HK-2 (cell line): ENCODE data around the gene LMO2.
"Not testable (repeated sequence)": the region's sequence is repeated elsewhere in the genome, so short reads cannot be mapped to it uniquely, and the experiment has no call there.

ENCODE experiments used
- DNase-seq: peaks from one replicate; pipeline ENCODE4 v3.0.0-alpha.2; 2018; ENCODE audit not compliant: unreplicated experiment

Gene LMO2

DNA sequence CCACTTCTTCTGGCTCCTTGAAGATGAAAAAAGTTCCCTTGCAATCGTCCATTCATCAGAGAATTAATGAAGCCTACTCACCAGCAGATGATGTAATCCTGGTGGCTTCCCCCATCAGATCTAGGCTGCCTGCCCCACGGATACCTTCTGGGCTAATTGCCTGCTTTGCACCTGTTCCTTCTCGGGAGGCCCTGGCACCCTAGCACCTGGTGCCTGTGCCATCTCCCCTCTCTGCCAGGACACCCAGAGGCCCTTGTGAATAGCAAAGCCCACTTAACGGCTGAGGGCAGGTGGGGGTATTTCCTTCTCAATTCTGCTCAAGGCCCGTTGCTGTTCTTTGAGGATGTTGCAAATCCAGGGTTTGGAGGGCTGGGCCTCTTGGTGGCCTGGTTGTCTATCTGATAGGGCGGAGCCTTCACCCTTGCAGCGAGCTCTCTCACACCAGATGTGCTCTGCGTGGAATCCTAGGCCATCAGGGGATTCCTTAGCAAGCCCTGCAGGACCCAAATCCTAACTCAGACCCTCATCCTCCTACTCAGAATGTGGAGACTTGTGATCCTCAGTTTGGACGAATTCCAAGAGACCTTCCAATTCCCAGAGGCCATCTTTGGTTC is at the start of gene LMO2:
Gene LMO2, minus strand, starts transcription at position 363 of the 614 bp plus-strand sequence. CDS start 22,360 bp downstream, outside the sequence.
- DNase-seq: no peak

DNA sequence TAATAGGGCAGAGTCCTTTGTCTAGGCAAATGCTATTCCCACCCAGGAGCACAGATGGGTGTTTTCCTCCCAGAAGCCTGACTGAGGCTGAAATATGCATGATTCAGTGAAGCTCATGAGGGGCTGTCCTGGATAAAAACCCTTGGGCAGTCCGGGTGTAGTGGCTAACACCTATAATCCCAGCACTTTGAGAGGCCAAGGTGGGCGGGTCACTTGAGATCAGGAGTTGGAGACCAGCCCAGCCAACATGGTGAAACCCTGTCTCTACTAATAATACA is 48.6 kb upstream of the LMO2 start:
- DNase-seq: no peak

DNA sequence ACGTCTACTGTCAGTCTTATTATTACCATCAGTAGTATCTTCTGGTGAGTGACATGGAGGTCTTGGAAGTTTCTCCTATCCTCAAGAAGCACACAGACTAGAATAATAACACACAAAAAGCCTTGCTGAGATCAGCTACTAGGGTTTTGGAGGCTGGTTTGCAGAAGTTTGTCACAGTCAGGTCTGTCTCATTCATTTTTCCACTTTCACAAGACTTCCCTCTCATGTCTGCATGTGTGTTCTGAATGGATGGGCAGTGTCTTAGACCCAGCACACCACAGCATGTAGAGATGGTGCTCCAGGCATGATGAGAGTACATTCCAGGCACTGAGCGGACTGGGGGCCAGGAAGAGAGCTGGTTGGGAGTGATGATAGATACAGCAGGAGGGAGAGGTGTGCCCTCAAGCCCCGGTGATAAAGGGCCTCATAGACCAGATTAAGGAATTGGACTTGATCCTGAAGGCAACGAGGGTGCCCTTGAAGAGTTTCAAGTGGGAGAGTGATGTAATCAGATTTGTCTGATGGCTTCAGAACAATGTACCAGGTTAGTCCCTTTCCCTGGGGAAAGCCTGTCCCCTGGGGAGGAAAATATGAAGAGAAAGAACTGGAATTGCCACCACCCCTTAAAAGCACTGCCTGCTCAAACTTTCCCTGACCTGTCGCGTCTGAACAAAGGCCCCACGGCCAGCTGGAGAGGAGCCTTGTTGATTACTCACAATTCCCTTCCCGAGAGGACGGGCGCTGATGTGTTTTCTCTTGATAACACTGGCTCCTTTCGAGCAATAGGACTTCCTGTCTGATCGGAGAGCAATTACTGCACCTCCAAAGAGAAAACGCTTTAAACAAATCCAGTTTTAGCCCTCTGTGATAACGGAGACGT is 45.1 kb upstream of the LMO2 start:
- DNase-seq: no peak

DNA sequence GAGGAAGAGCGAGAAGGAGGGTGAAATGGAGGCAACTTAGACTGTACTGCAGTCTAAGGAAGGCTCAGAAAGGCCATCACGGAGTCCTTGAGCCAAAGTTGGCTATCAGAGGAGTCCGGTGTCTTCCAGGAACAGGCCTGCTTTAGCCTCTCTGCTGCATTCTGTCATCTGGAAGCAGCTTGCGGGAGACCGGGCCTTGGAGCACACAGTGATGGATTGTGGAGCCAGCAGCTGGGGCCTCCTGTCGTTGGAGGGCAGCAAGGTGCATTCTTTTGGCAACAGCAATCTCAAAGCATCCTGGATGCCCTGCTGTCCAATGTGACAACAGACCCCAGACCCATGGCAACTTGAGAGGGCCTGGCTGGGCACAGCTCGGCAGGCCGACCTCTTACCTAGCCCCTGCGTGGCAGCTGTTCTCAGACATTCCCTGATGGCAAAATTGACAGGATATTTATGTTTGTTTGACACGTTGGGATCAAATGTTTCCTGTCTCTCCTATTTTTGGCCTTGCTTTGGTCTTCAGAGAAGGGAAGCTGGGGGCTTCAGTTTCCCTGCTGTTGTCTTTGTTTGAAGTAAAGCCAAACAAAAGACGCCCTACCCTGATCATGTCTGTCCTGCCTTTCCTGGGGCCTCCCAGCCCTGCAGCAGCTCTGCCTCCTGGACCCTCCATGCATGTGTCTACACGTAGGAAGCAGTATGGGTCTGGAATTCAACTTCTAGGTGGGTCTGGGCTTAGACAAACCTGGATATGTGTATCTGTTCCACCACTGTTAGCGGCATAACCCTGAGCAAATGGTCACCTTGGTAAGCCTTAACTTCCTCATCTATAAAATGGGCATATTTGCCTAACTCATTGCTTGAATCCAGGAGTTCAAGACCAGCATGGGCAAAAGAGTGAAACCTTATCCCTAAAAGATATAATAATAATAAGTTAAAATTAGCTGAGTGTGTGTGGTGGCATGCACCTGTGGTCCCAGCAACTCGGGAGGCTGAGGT is 43.9 kb upstream of the LMO2 start:
- no peak for DNase-seq

DNA sequence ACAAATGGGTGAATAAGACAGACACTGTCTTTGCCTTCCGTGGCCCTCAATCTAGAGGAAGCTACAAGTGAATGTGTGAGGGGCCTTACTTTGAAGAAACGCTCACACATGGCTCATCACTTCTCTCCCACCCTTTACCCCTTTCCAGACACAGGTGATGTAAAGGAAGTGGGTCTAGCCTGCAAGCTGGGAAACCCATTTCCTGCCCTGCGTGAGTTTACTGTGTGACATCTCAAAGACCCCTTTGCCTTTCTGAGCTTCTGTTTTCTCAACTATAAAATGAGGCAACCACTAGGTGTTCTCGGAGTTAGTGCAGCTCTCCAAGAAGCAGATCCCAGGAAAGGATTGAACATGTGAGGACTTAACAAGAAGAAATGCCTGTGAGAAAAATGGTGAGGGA is 43.1 kb upstream of the LMO2 start:
- no peak for DNase-seq

DNA sequence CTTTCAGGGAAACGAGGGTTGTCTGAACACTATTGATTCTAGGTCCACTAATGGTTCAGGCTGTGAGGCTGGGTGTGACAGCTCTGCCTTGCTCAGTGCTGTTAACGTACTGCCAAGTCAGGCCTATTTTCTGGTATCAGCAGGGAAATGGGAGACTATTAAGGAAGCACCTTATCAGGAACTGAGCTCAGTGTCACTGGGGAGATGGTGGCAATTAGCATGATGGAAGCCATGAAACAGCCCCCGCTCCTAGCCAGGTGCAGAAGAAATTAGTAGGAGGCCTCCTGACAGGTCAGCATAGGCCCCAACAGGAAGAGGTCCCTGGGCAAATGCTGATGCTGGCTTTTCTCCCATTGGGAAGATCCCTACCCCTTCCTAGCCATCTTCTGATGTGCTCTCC is 42.6 kb upstream of the LMO2 start:
- DNase-seq: no peak

DNA sequence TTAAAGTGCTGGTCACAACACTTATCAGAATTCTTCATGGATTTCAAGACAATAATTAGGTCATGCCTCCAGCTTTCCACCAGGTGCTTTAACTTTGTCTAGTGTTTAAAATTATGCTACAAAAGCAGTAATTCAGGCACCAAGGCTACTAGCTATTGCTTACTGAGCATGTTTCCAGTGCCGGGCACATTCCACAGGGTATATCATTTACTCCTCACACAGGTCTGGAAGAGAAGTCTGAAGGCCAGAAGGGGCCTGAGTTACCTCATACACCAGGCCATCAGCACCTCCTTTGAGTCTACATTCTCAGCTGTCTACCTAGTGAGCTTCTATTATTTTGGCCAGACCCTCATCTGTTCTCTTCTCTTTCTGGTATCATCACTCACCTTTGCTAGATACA is 41.7 kb upstream of the LMO2 start:
- no peak for DNase-seq

DNA sequence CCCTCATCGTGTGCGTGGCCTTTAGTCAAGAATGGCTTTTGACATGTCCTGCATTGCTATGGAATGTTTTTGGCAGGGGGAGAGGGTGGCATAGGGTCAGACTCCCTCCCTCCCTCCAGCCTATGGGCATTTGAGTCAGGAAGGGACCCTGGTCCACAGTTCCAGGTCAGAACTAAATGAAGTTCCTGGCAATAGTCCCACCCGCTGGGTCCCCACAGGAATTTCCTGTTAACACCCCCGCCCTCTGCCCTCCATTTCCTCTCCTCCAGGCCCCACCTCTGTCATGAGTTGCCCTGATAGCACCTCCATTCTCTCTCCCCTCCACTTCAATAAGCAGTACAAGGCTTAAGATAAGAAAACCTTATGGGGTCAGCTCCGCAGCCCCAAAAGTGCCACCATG is 40.8 kb upstream of the LMO2 start:
- DNase-seq: no peak

DNA sequence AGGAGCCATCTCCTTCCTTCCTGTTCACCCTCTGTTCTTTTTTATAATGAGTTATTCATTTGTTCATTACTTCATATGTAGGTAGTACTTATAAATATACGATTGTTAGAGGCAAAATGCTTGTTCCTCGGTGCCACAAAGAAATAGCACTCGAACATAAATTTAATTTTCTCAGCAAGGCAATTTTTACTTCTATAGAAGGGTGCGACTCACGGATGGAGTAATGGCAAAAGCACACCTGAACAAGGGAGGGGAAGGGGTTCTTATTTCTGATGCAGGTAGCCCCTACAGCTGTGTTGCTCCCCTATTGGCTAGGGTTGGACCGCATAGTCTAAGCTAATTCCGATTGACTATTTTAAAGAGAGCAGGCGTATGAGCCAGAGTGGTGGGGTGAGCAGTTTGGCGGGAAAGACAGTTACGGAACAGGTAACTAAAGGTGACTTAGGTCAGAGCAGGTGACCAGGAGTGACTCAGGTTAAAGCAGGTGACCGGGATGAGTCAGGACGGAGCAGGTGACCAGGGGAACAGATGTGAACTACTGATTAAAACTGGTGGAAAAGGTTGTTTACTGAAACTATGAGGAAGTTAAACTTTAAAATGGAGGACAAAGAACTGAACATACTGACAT is 40.0 kb upstream of the LMO2 start:
- not testable (repeated sequence) for DNase-seq

DNA sequence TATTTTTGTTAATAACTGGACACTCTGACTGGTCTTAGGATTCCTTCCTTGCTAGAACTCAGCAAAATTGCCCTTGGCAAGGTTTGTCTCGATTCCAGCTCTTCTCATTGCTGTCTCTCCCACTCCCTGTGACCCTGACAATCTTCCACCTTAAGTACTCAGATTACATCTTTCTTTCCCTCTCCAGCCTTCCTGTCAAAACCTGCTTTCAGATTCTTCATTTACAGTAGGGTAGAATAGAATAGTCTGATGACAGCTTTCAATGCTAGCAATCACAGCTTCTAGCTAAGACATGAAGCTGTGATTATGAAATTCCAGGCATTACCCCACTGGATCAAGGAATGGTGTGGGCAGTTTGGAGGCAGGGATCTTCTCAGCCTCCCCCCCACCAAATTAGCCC is 39.2 kb upstream of the LMO2 start:
- no peak for DNase-seq

DNA sequence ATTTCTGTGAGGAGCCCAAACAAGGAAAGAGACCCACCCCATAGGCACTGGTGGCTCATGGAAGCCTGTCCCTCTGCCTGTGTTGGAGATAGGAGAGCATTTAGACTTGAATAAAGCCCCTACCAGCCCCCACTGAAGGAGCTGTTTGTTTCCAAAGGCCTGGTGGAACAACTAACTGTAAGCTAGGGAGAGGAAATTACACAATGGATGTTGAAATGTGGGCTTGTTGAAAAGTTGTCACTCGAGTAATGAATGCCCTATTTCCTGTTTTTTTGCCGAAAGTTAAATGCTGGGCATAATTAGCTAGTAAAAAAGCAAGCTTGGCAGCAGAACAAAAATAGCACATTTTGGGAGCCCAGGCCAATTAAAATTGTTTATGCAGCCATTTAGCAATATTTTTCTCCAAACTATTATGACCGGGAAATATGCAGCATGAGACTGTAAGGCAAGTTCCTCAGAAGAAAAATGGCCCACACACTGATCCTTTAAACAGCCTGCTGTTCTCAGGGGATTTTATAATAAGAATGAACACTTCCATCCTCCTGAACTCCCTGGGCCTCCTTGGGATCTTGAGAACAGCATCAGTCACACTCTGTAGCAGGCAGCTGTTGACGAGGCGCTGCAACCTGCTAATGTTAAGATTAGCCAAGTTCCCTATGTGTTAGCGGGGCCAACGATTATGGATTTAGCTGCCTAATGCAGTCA is 38.6 kb upstream of the LMO2 start:
- DNase-seq: no peak

DNA sequence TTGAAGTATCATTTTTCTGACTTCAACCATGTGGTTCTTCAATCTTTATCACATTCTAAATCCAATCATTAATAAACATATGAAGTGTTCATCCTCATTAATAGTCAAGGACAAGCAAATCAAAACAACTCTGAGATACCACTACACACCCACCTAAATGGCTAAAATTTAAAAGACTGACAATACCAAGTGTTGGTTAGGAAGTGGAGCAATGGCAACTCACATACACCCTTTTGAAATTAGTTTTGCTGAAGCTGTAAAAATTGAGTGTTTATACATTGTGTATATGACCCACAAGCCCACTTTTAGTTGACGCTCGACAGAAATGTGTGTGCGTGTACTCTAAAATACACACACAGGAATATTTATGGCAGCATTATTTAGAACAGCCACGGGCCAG is 36.7 kb upstream of the LMO2 start:
- no peak for DNase-seq

DNA sequence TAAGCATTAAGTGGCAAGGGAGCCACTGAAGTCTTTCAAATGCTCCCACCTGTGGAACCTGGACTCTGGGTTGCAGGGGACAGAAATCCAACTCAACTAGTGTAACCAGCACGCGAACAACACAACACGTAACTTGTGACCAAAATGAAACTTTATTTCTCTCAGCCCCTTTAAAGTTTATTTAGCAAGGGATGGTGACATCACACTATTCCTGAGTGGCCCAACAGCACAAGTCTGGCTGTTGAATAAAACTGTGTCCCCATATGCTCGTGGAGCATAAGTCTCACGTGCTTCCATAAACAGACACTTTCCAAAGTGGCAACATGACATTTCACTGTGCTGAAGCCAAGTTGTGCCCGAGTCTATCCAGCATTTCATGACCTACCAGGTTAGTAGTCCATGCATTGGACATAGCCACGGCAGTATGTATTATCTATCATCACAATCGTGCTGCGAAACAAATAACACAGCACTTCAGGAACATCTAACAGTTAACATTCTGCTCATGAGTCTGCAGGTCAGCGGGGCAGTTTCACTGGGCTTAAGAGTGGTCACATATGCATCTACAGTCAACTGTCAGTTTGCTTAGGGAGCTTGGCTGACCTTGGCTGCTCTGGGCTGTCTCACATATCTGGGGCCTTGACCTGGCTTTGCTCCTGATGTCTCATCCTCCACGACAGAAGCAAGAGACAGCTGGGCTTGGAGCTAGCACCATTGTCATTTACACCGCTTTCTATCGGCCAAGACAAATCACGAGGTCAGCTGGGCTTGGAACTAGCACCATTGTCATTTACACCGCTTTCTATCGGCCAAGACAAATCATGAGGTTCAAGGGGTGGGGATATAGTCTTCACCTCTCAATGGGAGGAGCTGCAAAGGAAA is 35.0 kb upstream of the LMO2 start:
- DNase-seq: no peak

DNA sequence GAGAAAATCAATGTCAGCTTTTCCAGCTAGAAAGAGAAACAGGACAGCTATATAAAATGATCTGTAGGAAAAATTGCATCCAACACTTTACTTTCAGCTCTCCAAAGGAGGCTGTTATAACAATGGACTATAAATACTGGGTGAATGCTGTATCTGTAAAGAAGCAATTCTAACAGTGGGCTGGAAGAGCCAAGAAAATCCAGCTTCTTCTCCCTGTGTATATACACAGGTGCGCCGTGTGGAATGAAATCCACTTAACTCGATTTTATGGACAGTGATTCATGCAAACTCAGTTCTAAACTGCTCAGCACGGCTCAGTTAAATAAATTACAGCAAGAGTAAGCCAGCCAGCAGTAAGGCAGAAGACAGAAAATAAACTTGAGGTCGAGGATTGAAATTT is 32.5 kb upstream of the LMO2 start:
- no peak for DNase-seq

DNA sequence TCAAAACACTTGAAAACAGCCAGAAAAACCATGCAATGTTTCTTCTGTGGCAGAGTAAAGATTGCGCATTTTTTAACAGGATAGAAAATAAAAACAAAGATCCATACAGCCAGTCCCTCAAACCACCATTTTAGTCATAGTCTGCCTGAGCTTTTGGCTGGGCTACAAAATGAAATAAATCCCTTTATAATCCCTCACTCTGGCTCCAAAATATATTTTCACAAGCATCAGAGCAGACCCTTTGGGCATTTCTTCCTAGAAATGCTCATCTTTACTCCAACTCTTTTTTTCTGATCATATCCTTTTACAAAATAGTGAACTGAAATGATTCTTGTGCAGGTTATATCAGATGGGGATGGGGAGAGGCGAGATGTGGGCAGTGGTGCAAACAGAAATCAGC is 31.8 kb upstream of the LMO2 start:
- DNase-seq: no peak

DNA sequence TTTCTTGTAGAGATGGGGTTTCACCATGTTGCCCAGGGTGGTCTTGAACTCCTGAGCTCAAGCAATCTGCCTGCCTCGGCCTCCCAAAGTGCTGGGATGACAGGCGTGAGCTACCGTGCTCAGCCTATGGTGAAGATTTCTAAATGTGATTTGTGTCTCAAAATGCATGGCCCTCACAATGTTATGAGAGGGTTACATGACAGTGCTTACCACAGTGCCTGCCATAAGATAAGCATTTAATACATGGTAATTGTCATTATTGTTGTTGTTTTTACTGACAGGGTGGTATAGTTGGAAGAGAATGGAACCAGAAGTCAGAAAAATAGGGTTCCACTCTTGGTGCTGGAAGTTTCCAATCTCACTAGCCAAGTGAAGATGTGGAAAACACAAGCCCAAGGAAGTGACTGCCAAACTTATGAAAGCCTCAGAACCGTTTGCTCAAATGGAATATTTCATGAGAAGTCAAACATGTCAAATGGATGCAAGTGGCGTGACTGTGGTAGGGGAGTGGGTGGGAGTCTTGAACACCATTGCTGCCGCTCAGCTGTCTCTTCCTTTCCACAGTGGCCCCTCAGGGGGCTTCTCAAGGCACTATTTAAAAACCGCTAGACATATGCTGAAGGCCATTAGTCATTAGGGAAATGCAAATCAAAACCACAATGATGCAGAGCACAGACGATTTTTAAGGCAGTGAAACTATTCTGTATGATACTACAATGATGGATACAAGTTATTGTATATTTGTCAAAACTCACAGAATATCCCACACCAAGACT is 29.1 kb upstream of the LMO2 start:
- DNase-seq: no peak

DNA sequence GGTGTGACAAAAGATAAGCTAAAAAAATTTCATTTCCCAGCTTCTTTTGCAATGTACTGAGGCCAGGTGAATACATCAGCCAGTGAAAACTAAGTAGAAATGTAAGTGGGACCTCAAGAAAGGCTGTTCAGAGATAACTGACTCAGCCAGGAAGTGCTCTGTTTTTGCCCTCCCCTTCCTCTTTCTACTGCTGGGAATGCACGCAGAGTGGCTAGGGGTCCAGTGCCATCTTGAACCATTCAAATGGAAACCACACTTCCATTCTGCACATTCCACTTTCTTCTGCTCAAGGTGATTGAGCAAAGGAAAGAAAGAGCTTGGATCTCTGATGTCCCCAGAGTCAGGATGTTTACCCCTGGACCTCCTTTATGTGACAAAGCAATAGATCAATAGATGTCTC is 27.8 kb upstream of the LMO2 start:
- DNase-seq: no peak

DNA sequence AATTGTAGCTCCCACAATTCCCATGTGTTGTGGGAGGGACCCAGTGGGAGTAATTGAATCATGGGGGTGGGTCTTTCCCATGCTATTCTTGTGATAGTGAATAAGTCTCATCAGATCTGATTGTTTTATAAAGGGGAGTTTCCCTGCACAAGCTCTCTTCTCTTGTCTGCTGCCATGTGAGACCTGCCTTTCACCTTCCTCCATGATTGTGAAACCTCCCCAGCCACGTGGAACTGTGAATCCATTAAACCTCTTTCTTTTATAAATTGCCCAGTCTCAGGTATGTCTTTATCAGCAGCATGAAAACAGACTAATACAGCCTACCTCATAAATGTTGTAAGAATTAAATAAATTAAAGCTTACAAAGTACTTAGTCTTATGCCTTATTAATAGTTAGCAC is 25.5 kb upstream of the LMO2 start:
- not testable (repeated sequence) for DNase-seq

DNA sequence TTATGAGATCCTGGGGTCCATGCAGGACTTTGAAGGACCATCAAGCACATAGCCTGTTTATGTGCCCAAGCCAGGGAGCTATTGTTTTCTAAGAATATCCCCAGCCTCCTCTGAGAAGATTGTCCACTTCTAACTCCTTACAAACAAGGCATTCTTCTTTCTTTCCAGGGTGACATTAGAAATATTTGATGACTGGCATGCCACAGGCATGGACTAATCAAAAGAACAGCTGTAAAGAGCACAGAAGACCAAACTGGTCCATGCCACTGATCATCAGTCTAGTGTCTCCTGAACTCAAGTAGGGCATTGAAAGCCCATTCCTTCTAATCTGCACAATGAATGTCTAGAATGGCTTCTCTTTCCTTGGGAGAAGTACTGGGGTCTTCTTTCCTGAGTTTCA is 24.9 kb upstream of the LMO2 start:
- DNase-seq: no peak

DNA sequence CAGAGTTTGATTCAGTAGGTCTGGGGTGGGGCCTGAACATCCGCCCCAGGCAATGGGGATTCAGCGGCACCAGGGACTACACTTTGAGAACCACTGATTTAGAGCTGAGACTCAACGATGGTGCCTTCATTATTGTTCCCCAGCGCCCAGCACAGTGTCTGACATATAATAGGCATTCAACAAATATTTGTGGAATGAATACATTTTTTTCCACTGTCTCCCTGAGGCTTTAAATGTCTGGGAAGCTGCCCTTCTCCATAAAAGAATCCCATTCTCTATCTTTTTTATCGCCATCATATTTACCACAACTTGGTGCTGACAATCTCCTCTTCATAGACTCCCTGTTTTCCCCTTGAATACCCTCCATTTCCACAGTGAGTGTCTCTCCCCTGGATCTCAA is 23.6 kb upstream of the LMO2 start:
- DNase-seq: no peak
